HG02678 (cell line): Measurements from ENCODE around the gene SUMO2.
A peak's percentile ranks its signal among the peaks of the same experiment; 100 is the strongest.
"Not testable (repeated sequence)": the region's sequence is repeated elsewhere in the genome, so short reads cannot be mapped to it uniquely, and the experiment has no call there.

Source experiments
- ATAC-seq: cut with Tn5 transposase; IDR thresholded peaks from one replicate; pipeline ENCODE4 v1.9.1; 2021; ENCODE audit warnings: mild to moderate bottlenecking, moderate library complexity; ENCODE audit not compliant: unreplicated experiment

SUMO2 gene

GRCh38 chr17:75182319-75182568, 515 bp downstream of the SUMO2 start:
- peak; percentile 14 for ATAC-seq

GRCh38 chr17:75181608-75182318, 996 bp downstream of the SUMO2 start:
- ATAC-seq: peak; percentile 9

- no peak for ATAC-seq
These were observed 1.6 kb downstream of the SUMO2 start for GRCh38 chr17:75181110-75181509.

GRCh38 chr17:75178453-75178852, 4.3 kb downstream of the SUMO2 start:
- ATAC-seq: no peak

GRCh38 chr17:75176625-75177024, 6.1 kb downstream of the SUMO2 start:
- no peak for ATAC-seq

- no peak for ATAC-seq
These were observed 7.8 kb downstream of the SUMO2 start for GRCh38 chr17:75174996-75175395.

GRCh38 chr17:75173526-75173925, 9.2 kb downstream of the SUMO2 start:
- no peak for ATAC-seq

- ATAC-seq: no peak
These were observed 13.8 kb downstream of the SUMO2 start for GRCh38 chr17:75168998-75169397.

- ATAC-seq: not testable (repeated sequence)
These were observed 18.2 kb downstream of the SUMO2 start for GRCh38 chr17:75164606-75165005.

- no peak for ATAC-seq
These were observed 19.7 kb downstream of the SUMO2 start for GRCh38 chr17:75163074-75163473.

GRCh38 chr17:75160211-75160610, 22.5 kb downstream of the SUMO2 start:
- ATAC-seq: no peak

- no peak for ATAC-seq
These were observed 23.3 kb downstream of the SUMO2 start for GRCh38 chr17:75159196-75160031.

GRCh38 chr17:75158480-75158879, 24.3 kb downstream of the SUMO2 start:
- not testable (repeated sequence) for ATAC-seq

- ATAC-seq: no peak
These were observed 27.6 kb downstream of the SUMO2 start for GRCh38 chr17:75155191-75155601.

GRCh38 chr17:75154195-75155106, 28.3 kb downstream of the SUMO2 start, which contains the start of gene JPT1:
TSS of gene JPT1 (minus strand) at chr17:75154512. CDS start at chr17:75154397, 115 bp downstream.
- ATAC-seq: peak; percentile 97

GRCh38 chr17:75153780-75154194, 29.0 kb downstream of the SUMO2 start:
- peak; percentile 2 for ATAC-seq

- no peak for ATAC-seq
These were observed 29.6 kb downstream of the SUMO2 start for GRCh38 chr17:75152922-75153779.

- ATAC-seq: no peak
These were observed 30.2 kb downstream of the SUMO2 start for GRCh38 chr17:75152523-75152921.

- no peak for ATAC-seq
These were observed 30.8 kb downstream of the SUMO2 start for GRCh38 chr17:75151930-75152329.

GRCh38 chr17:75147878-75148546, 34.7 kb downstream of the SUMO2 start:
- ATAC-seq: no peak
